GM10248 (cell line): ENCODE results near the gene MAP3K5.

Experiments used
- CTCF ChIA-PET: fragments of 300-600 bp; sonication (Branson Sonifier 250); formaldehyde crosslinking; extraction: SDS; loops from one replicate; lab custom pipeline; 2021; ENCODE audit warnings: antibody characterized with exemption; lab: Yijun Ruan, JAX
- POLR2A ChIA-PET: fragments of 350-650 bp; sonication (Branson Sonifier 250); formaldehyde crosslinking; extraction: SDS; loops from one replicate; lab custom pipeline; 2020; ENCODE audit warnings: antibody characterized with exemption; lab: Yijun Ruan, JAX
- DNase-seq: peaks from one replicate; pipeline ENCODE4 v3.0.0; 2012; ENCODE audit errors: extremely low spot score
- TF ChIP-seq, protein P1 (sequence below): IDR thresholded peaks from 2 replicates; pipeline ENCODE4 v1.5.1; 2012; ENCODE audit warnings: mild to moderate bottlenecking, low read depth; ENCODE audit errors: extremely low read depth, missing control alignments, control extremely low read depth

The MAP3K5 gene

DNA sequence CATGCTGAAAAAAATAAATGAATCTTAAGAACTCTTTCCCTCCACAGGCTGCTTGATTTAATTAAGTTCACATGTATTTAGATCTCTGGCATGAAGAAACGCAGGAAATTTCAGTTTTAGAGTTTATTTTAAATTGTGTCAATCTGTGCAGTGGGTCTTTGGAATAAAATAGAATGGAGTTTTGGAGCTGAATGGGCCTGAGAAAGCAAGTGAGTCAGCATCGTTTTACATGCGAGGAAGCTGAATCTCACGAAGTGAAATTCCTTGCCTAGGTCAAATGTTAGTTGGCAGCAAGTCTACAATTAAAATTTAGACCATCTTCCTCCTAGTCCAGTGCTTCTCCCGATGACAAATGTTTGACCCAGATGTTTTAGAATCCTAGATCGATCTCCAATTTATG, 264.4 kb downstream of the MAP3K5 start:
- no peak for DNase-seq
- CTCF ChIA-PET, result interaction anchor here (1.2 kb wide), 2 partner anchors 11 to 12 kb away, joined by 4 read pairs; no protein-coding TSS in a partner anchor
- POLR2A ChIA-PET, result no interaction called here
- TF ChIP-seq, protein P1, sequence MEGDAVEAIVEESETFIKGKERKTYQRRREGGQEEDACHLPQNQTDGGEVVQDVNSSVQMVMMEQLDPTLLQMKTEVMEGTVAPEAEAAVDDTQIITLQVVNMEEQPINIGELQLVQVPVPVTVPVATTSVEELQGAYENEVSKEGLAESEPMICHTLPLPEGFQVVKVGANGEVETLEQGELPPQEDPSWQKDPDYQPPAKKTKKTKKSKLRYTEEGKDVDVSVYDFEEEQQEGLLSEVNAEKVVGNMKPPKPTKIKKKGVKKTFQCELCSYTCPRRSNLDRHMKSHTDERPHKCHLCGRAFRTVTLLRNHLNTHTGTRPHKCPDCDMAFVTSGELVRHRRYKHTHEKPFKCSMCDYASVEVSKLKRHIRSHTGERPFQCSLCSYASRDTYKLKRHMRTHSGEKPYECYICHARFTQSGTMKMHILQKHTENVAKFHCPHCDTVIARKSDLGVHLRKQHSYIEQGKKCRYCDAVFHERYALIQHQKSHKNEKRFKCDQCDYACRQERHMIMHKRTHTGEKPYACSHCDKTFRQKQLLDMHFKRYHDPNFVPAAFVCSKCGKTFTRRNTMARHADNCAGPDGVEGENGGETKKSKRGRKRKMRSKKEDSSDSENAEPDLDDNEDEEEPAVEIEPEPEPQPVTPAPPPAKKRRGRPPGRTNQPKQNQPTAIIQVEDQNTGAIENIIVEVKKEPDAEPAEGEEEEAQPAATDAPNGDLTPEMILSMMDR, result no peak

DNA sequence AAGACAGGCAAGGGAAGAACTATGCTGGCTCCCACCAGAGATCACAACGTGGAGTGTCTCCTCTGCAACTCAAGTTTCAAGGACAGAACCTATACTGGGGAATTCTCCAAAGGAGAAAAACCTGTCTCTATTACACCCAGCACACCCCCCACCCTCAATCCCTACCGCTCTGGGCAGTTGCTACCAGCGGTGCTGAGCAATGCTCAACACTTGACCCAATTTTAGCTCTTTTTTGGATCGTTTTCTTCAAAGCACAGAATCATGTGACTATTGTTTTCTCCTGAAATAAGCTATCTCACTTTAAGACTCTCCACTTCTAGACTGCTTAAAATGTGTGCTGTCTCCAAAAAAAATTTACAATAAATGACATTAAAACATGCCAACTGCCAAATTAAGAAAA, 265.3 kb downstream of the MAP3K5 start:
- POLR2A ChIA-PET, result no interaction called here
- TF ChIP-seq, protein P1, result no peak
- CTCF ChIA-PET, result interaction anchor here (1.3 to 1.4 kb wide), 2 partner anchors 18 to 20 kb away, joined by 3 read pairs; no protein-coding TSS in a partner anchor
- DNase-seq, result no peak

DNA sequence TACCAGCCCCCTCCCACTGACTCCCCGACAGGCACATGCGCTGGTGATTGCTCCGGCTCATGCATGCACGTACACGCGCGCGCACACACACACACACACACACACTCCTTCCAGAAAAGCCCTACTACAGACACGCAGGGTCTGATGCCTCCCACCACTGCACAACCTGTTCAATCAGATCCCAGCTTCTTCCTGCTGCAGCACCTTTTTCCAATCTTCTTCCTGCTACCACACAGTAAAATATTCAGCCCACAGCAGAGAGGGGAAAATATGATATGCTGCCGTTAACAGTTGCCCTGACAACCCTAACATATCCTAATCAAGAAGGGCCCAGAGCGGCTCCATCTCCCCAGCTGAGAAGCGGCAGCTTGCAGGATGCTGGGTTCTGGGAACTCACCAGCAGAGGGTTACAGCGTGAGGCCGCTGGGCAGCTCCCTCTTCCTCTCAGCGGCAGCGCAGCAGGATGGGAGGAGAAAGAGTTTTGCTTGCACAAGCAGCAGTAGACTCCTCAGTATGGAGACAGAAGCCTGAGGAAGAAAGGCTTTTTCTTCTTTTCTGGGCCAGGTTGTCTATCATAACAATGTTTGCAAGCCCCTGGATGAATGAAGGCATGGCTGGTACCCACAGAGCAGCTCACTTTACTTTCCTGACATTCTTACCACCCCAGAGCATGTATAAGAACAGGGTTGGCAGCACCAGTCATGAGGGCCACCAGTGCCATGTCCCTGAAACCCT, 265.9 kb downstream of the MAP3K5 start:
- peak; percentile 31 for DNase-seq
- ChIA-PET POLR2A (no interaction called here), CTCF (interaction anchor here (1.2 to 1.4 kb wide), 3 partner anchors 15 to 20 kb away, joined by 3 read pairs; no protein-coding TSS in a partner anchor)
- TF ChIP-seq, protein P1, result no peak

DNA sequence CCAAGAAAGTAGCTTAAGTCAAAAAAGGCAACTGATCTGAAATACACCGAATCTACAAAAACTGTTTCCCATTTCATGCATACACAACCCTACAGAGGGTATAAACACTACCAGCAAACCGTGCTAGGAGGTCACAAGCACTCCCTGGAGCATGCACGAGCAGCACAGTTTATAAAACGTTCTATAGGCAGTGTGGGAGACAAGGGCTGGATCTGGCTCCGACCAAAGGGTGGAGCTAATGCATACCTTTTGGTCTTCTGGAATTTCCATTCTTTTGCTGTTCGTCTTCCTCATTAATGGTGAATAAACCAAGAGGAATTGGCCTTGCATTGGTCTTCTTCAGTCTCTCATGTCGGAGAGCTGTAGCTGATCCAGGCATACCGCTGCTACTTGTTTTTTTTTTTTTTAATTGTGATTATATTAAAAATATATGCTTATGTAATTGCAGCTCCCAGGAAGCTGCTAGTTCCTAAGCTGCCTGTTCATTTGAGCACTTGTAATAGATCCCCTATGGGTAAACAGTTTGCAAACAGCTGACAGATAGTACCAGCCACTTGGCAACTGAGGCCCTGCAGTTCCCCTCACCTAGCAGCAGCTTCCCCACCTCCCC, 266.6 kb downstream of the MAP3K5 start:
- TF ChIP-seq, protein P1, result no peak
- CTCF ChIA-PET, result interaction anchor here (1.2 to 1.3 kb wide), 2 partner anchors 14 to 29 kb away, joined by 3 read pairs; no protein-coding TSS in a partner anchor
- no peak for DNase-seq
- POLR2A ChIA-PET, result no interaction called here

DNA sequence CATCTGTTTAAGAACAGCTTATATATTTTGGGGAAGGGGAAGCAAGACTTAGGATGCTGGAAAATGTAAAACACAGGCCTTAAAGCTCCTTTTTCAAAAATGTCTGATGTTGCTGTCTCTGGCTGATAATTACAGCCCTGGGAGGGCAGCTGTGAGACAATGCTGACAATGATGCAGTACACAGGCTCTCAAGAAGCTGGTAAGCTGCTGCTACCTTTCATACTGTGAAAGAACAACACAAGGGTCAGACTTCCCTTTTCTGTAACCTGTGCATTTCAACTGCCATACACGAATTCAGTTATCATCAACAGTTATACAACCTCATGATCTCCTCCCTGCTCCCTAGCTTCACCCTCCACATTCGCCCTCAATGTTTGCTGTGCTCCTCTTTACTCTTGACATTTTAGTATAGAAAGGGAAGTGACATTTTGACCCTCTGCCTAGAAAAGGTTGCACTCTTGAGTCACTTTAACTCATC, 267.3 kb downstream of the MAP3K5 start:
- ChIA-PET POLR2A (no interaction called here), CTCF (interaction anchor here (1.3 kb wide), 1 partner anchor 28 kb away, joined by 3 read pairs; no protein-coding TSS in a partner anchor)
- no peak for DNase-seq
- TF ChIP-seq, protein P1, result no peak

DNA sequence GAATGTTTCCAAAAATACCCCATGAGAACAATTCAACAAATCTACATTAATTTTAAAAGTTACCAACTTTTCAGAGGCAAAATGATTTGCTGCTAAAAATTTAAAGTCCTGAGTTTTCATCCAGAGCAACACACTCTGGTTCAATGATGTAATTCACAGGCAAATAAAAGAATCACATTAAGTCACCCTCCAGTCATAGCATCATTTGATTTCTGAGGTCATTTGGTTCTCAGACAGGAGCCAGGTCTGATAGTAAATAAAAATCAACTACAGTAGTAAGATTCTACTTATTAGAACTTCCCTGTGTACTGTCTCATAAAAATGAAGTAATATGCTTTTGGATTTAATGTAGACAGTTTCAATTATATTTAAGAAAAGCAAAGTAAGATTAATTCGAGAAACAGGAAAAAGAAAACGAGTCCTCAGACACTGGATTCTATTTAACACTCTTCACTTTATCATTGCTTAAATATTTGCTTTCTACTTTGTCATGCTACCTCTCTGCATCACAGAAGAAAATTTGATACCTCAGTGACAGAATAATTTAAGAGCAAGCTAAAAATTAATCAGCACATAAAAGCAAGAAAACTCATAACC, 267.8 kb downstream of the MAP3K5 start:
- TF ChIP-seq, protein P1, result no peak
- POLR2A ChIA-PET, result no interaction called here
- CTCF ChIA-PET, result interaction anchor here (1.3 kb wide), 1 partner anchor 27 kb away, joined by 3 read pairs; no protein-coding TSS in a partner anchor
- DNase-seq, result no peak
